Measurements from ENCODE around the gene GNG13.
"Not testable (repeated sequence)": the region's sequence is repeated elsewhere in the genome, so short reads cannot be mapped to it uniquely, and the experiment has no call there.

The GNG13 gene

DNA sequence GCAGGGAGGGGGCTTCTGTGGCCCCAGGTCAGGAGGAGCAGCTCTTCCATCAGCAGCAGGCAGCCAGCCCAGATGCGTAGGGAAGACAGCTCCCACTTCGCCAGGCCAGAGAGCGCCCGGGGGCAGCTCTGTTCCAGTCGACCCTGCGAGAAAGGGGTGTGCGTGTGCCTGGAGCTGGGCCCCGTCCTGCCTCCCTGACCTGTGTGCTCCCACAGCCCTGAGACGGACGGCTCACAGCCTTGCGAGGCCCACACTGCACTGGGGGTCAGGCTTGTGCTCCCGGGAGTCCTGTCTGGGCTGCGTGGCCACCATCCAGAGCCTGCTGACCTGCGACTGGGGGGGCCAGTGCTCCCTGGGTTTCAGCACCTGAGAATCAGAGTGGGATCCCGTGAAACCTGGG is 40.5 kb downstream of the GNG13 start:
- no peak for FAIRE-seq

DNA sequence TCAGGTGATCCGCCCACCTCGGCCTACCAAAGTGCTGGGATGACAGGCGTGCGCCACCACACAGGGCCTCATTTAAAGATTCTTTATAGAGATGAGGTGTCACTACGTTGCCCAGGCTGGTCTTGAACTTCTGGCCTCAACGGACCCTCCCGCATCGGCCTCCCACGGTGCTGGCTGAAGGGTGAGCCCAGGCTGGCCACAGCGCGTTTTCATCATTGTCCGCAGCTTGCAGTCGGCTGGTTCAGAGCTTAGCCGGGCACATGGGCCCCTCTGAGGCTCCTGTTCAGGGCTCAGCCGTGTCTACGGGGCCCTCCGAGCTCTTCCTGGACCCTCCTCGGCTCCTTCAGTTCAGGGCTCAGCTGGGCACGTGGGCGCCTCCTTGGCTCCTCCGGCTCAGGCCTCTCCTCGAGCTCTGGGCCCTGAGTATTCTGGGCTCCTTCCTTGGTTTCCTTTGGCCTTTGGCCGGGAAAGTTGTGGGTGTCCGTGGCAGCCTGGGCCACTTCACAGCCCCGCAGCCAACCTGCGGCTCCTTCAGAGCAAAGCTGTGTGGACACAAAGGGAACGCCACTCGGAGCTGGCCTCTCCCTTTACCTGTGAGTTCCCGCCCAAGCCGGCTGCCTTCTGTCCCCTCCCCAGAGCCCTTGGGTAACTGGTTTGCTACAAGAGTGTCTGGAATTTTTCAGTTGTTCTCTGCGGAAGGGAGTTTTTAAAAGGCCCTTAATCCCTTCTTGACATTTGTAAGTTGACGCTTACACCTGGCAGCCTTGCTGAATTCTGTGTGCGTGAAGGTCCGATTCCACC is 41.2 kb downstream of the GNG13 start:
- FAIRE-seq: no peak

- FAIRE-seq: no peak
Measured at GRCh38 chr16:756428-756827, 44.1 kb downstream of the GNG13 start.

GRCh38 chr16:754656-755055 is 45.9 kb downstream of the GNG13 start:
- FAIRE-seq: no peak

DNA sequence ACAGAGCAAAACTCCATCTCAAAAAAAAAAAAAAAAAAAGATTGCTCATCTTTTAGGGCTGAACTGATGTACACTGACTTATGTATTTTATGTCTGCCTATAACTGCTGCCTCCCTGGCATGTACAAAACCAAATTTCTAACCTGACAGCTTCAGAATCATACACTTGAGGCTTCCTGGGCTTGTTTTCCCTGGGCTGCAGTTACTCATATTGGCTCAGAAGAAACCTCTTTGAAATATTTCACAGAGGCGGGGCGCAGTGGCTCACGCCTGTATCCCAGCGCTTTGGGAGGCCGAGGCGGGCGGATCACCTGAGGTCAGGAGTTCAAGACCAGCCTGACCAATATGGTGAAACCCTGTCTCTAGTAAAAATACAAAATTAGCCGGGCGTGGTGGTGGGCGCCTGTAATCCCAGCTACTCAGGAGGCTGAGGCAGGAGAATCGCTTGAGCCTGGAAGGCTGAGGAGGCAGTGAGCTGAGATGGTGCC is 46.4 kb downstream of the GNG13 start:
- not testable (repeated sequence) for FAIRE-seq

DNA sequence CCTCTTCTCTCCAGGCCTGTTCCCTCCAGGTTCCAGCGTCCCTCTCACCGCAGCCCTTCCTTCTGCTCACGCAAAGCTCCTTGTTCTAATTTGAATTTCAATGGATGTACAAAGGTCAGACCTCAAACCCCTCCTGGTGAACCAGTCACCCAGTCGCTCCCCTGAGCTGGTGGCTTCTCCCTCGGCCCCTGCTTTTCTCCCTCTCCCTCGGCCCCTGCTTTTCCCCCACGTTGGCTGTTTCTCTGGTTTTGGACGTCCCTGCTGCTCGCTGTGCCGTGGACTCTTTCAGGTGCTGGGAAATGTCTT is 48.6 kb downstream of the GNG13 start:
- no peak for FAIRE-seq

DNA sequence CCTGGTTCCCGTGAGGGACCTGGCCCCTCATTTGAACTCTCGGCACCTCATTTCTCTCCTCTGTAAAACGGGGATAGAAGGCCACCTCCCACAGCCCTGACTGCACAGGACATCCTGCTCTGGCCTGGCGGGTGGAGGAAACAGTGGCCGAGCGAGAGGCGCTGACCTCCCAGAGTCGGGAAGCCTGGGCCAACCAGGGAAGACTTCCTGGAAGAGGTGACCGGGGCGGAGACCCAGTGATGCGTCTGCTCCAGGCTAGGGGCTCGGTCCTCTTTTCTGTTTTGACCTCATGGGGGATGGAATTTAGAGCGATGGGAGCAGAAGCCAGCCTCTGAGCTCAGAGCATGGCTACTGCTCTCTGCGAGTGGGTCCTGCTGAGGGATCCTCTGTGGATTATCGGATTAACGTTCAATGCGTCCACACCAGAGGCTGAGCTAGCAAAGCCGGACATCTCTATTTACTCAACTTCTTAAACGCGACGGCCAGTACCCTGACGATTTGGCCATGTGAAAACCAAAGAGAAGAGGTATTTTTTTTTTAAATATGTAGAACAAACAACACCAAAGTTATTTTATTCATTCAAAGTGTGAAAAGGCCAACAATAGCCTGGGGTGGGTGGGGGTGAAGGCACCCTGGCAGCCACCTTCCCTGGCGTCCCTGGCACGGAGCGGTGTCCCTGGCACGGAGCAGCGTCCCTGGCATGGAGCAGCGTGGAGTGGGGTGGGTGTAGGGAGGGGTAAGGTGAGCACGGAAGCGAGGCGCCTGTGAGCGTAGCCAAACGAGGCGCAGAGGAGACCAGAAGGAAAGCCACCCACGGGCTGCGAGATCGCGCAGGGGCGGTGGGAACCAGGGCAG is 49.2 kb downstream of the GNG13 start:
- FAIRE-seq: no peak

DNA sequence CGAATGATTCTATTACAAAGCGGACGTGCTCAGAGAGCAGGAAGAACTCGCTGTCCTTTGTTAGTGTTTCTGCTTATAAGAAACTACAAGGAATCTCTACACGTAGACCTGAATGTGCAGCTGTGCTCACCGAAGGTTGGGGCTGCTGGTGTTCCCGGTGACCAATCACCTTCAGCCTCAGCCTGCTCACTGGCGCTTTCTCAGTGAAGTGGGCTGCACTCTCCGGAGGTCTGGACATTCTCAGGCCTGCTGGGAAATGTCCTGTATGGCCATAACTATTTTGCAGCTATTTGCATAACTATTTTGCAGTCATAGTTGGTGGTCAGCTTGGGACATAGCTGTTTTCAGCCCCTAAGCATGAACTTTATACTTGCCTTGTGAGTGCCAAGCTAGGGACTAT is 50.0 kb downstream of the GNG13 start:
- no peak for FAIRE-seq

- FAIRE-seq: no peak
Measured at GRCh38 chr16:749010-749409, 51.5 kb downstream of the GNG13 start.
